ENCODE data around the gene CARF. TPM values are rescaled to one million over a fixed set of nuclear protein-coding genes. Genes with fewer than 3 reads are reported as not detected.

CARF gene
- total RNA-seq, 1 experiment from 2014 or later, result 1.9 TPM

DNA sequence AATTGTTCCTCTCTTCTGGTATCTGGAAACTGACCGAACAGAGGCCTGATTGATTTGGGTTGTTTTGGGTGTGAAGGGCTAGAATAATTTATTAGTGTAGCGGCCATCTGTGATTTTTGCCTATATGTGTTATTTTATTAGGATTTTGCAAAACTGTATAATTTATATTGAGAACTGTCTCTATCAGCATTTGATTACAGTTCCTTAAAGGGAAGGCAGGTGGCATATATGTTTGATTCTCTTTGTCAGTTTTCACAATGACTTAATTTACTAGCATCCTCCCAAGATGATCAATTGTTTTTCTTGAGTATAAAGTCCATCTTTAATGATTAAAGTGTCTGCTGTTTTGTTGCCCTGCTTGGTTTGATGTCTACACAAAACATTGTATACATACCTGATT is 107.1 kb downstream of the CARF start:
- Histone ChIP-seq H3K4me3 (ENCODE audit: insufficient read depth, low read depth, low read length) (no peak overlapping the region), H3K27me3 (ENCODE audit: control insufficient read depth, insufficient read depth, low read length) (no peaks in the 10 kb centered on the region), H3K36me3 (replicated peaks; ENCODE audit: control insufficient read depth, insufficient read depth, low read length) (no peaks in the 10 kb centered on the region)
- no peak for DNase-seq

DNA sequence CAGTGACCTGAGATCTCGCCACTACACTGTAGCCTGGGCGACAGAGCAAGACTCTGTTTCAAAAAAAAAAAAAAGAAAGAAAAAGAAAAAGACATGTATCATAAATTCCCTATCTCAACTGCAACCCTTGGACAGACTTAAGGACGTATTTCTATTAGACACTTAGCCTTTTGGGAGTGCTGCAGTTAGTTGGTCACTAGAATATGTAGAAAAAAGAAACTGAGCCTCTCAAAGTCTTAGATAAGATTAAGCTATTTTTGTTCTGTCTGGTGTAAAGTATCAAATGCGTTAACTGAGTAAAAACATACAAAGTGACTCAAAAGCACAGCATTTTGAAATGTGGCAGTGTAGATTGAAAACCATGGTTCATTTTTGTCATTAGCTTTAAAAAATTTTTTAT is 109.9 kb downstream of the CARF start:
- no peak overlapping the region for H3K4me3 ChIP-seq (ENCODE audit: insufficient read depth, low read depth, low read length)
- no peaks in the 10 kb centered on the region for H3K27me3 ChIP-seq (ENCODE audit: control insufficient read depth, insufficient read depth, low read length)
- DNase-seq, result no peak
- no peaks in the 10 kb centered on the region for H3K36me3 ChIP-seq (replicated peaks; ENCODE audit: control insufficient read depth, insufficient read depth, low read length)

DNA sequence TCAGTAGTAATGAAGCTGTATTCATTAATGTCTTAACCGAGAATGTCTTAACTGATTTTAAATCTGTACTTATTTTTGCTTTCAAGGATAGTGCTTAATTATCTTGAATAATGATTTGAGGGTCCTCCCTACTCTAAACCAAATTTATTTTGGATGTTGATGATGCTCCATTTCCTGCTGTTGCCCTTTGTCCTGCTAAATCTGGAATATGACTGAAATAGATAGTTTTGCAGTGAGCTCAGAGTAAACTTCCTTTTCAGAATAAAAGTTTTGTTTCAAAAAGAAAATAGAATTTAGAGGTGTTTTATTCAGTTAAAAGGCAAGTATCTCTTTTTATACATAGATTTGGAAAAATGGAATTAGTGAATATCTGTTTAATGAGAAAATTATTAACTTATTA is 110.7 kb downstream of the CARF start:
- Histone ChIP-seq H3K27me3 (ENCODE audit: control insufficient read depth, insufficient read depth, low read length) (no peaks in the 10 kb centered on the region), H3K4me3 (ENCODE audit: insufficient read depth, low read depth, low read length) (no peak overlapping the region), H3K36me3 (replicated peaks; ENCODE audit: control insufficient read depth, insufficient read depth, low read length) (no peaks in the 10 kb centered on the region)
- DNase-seq, result no peak

GRCh38 chr2:203025592-203025991 is 113.5 kb downstream of the CARF start:
- Histone ChIP-seq H3K27me3 (ENCODE audit: control insufficient read depth, insufficient read depth, low read length) (no peaks in the 10 kb centered on the region), H3K36me3 (replicated peaks; ENCODE audit: control insufficient read depth, insufficient read depth, low read length) (no peaks in the 10 kb centered on the region), H3K4me3 (ENCODE audit: insufficient read depth, low read depth, low read length) (no peak overlapping the region)
- no peak for DNase-seq

GRCh38 chr2:203030545-203030944 is 118.5 kb downstream of the CARF start:
- no peak for DNase-seq
- Histone ChIP-seq H3K27me3 (ENCODE audit: control insufficient read depth, insufficient read depth, low read length) (no peaks in the 10 kb centered on the region), H3K36me3 (replicated peaks; ENCODE audit: control insufficient read depth, insufficient read depth, low read length) (no peaks in the 10 kb centered on the region), H3K4me3 (ENCODE audit: insufficient read depth, low read depth, low read length) (no peak overlapping the region)

DNA sequence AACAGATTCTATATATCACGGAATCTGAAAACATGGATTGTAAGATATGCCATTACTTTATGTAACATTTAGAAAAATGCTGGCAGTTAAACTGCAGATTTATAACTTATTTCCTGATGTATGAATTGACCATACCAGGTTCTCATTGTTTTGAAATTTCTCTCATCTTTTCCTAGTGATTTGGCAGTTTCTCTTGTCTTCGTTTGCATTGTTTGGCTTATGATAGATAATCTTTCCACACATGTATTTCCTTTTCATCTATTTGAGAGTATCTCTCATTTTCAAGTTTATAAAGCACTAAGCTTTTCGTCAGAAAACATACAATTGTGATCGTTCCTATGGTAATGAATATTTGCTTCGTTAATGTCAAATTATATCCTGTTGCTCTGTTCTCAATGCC is 118.9 kb downstream of the CARF start:
- no peak for DNase-seq
- H3K36me3 ChIP-seq (replicated peaks; ENCODE audit: control insufficient read depth, insufficient read depth, low read length), result no peaks in the 10 kb centered on the region
- H3K4me3 ChIP-seq (ENCODE audit: insufficient read depth, low read depth, low read length), result no peak overlapping the region
- H3K27me3 ChIP-seq (ENCODE audit: control insufficient read depth, insufficient read depth, low read length), result no peaks in the 10 kb centered on the region

DNA sequence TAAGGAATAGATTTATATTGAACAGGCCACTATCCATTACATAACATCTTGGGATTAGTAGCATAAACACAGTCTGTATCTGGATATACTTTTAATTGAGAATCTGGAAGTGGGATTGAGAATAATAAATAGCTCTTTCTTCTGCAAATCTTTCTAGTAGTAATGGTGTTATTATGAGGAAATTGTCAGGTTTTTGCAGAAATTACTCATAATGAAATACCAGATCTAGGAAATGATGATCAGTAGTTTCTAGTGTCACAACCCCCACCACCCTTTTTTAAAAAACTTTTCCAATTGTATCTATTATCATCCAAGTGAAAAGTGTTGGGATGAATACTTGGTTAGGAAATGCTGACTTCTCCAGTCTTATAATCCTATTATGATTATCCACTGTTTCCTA is 121.3 kb downstream of the CARF start:
- no peak for DNase-seq
- Histone ChIP-seq H3K4me3 (ENCODE audit: insufficient read depth, low read depth, low read length) (no peak overlapping the region), H3K27me3 (ENCODE audit: control insufficient read depth, insufficient read depth, low read length) (no peaks in the 10 kb centered on the region), H3K36me3 (replicated peaks; ENCODE audit: control insufficient read depth, insufficient read depth, low read length) (no peaks in the 10 kb centered on the region)

DNA sequence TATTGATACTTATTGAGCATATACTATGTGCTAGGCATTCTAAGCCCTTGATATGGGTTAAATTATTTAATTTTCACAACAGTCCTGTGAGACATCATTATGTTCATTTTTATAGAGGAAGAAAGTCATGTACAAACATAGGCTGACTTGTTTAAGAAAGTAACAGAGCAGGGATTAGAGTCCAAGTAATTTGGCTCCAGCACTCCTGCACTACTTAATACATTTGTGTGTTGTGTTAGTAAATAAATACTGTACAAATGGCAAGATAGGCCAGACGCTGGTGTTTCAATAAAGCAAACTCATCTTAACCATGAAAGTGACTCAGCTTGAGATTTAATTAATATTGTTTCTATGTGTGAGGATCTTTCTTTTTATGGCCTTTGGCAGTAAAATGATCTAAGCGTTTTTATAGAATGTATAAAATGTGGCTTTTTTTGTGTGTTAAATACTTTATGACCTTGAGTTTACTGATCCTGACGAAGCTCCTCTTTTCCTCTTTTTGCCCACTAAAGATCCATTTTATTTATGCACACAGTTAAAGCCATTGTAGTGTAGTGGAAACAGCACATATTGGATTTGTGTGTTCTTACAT is 123.9 kb downstream of the CARF start:
- H3K36me3 ChIP-seq (replicated peaks; ENCODE audit: control insufficient read depth, insufficient read depth, low read length), result no peaks in the 10 kb centered on the region
- H3K4me3 ChIP-seq (ENCODE audit: insufficient read depth, low read depth, low read length), result no peak overlapping the region
- no peaks in the 10 kb centered on the region for H3K27me3 ChIP-seq (ENCODE audit: control insufficient read depth, insufficient read depth, low read length)
- no peak for DNase-seq

Other genes starting within 250 kb of the CARF start
- gene ICA1L, start 40.5 kb upstream of the CARF start, total RNA-seq (2014; rRNA removed; shearing (Covaris generic)), result 0.55 and 1.2 TPM in 2 replicates
- 123 and 130 TPM in 2 replicates for gene WDR12, start 602 bp upstream of the CARF start, total RNA-seq (2014; rRNA removed; shearing (Covaris generic))
- 5.6 and 7.6 TPM in 2 replicates for gene NBEAL1, start 102.6 kb downstream of the CARF start, total RNA-seq (2014; rRNA removed; shearing (Covaris generic))

All from H7 (cell line).